Measurements from ENCODE around the gene ELOVL6.
A peak's percentile ranks its signal among the peaks of the same experiment; 100 is the strongest.
"Not testable (repeated sequence)": the region's sequence is repeated elsewhere in the genome, so short reads cannot be mapped to it uniquely, and the experiment has no call there.

Gene ELOVL6

GRCh38 chr4:110196206-110196870, 2.1 kb downstream of the ELOVL6 start:
- no peak for DNase-seq

DNA sequence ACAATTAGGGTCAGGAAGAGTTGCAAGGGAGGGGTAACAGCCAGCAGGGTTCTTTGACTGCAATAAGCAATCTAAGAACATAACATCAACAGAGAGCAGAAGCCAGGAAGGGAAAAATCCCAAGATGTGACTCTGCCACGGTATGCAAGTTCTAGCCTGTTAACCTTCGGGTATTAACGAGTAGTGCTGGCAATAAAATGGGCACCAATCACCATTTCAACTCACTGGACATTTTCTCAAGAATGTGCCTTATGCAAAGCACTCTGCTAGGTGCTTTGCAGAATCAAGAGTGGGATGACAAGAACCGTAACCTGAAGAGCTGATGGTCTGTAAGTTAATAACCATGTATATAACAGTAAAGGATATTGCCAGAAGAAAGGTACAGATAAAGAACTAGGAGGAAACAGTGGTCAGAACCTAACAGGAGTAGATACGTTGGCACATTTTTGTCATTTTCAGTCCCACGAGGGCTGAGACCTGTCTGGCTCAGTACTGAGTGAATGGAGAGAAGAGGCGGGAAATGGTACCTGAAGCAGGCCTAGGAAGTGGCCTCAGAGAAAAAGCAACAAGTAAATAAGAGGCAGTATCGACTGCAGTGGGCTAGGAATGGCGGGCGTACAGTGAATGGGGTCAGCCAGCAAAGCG, 2.7 kb downstream of the ELOVL6 start:
- no peak for DNase-seq

DNA sequence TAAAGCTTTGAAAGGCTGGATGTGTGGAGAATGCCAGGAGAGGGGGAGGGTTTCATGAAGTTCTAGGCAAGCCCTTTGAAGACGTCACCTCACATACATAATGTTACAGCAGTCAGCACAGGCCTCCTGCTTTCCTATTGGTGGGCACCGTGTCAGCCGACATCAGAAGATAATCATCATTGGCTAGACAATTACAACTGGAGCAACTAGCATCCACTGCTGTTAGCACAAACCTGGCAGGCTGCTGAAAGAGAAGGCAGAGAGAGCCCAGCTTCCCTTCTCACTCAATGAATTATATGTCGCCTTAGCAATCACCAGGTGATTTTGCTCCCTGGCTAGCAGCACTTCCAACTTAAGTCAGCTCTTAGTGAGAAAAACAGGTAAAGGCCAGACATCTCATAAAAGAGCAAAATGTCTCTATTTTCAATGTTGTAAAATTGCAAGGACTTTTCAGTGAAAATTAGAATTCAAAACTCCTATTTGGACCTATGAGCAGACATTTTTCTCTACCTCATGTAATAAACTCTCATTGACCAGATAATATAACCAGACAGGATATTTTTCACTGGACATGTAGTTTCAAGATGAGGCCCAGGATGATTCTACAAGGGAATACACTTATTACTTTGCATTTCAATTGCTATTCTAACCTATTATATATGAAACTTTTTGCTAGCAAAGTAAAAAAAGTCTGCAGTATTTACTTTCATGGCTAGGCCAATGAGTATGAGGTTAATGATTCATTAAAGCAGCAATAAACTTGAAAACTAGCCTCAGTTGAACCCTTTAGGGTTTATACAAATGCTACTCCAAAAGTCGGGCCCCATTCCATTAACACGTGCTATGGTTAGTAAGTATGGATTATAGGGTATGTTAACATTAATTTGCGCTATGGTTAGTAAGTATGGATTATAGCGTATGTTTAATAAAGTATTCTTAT, 4.3 kb downstream of the ELOVL6 start:
- peak; percentile 17 to 19 for DNase-seq

DNA sequence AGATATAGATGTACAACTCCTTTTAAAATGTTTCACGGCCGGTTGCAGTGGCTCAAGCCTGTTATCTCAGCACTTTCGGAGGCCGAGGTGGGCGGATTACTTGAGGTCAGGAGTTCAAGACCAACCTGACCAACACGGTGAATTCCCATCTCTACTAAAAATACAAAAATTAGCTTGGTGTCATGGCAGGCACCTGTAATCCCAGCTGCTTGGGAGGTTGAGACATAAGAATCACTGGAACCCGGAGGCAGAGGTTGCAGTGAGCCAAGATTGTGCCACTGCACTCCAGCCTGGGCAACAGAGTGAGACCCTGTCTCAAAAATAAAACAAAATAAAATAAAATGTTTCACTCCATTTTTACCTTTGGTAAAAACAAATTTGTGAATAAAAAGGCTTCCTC, 5.1 kb downstream of the ELOVL6 start:
- not testable (repeated sequence) for DNase-seq

GRCh38 chr4:110190249-110190648, 8.2 kb downstream of the ELOVL6 start:
- DNase-seq, result no peak

DNA sequence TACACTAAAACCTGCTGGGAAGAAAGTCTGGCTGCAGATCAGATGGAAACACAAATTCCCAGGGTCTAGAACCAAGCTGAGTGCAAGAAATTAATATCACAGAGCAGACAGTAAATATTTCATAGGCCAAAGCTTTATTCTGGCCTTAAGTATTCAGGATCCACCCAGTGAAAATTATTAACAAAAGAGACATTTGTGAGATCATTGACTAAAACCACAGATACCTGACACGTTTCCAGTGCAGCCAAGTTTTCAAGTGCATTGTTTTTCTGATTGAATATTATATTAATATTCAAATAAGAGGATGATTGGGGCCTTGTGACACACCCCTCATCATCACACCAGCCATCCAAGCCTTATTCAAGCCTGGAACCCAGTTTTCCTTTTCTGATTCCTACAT, 10.3 kb downstream of the ELOVL6 start:
- no peak for DNase-seq

DNA sequence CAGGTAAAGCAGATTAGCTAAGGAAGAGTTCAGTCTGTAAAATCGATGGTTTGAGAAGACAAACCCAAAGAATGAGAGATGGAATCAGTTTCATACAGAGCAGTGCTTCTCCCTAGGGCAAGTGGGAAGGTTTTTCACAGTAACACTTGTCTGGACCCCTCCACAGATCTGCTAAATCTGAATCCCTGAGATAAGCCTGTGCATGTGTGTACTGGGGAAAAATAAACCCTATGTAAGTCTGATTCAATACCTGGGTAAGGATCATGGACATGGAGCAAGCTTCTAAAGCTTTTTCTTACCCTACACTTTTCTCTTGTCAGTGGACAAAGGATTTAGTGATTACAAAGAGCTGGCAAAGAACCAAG, 13.6 kb downstream of the ELOVL6 start:
- no peak for DNase-seq

DNA sequence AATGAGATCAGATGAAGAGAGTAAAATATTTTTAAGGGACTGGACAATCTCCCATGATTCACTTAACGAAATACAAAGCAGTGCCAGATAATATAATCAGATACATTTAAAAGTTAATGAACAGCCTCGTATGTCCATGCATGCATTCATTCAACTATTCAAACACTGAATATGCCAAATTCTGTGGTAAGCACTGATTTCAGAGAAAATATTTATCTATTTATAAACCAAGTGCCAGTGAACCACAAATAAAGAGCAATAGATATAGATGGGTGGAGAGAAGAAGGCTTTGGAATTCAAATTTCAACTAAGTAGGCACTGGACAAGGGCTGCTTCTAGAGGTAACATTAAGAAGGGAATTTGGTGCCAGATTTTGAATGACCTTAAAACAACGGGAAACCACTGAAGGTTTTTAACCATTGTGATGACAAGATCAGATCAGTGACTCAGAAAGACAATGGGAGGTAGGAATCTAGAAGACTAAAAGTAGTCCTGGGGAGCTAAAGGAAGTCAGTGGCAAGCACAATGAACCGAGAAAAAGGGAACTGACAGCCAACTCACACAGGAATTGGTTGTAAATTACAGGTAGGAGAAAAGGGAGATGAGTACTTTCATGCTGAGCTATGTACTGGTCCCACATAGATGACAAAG, 14.2 kb downstream of the ELOVL6 start:
- DNase-seq, result no peak

DNA sequence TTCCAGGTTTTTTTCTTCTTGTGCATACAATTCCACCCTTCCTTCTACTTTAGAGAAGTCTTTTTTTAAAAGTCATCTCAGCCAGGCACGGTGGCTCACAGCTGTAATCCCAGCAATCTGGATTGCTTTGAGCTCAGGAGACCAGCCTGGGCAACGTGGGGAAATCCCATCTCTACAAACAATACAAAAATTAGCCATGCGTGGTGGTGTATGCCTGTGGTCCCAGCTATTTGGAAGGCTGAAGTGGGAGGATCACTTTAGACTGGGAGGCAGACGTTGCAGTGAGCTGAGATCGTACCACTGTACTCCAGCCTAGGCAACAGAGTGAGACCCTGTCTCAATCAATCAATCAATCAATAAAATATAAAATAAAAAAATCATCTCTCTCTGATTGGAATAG, 14.8 kb downstream of the ELOVL6 start:
- no peak for DNase-seq

- DNase-seq, result no peak
Measured at GRCh38 chr4:110183058-110183457, 15.4 kb downstream of the ELOVL6 start.

DNA sequence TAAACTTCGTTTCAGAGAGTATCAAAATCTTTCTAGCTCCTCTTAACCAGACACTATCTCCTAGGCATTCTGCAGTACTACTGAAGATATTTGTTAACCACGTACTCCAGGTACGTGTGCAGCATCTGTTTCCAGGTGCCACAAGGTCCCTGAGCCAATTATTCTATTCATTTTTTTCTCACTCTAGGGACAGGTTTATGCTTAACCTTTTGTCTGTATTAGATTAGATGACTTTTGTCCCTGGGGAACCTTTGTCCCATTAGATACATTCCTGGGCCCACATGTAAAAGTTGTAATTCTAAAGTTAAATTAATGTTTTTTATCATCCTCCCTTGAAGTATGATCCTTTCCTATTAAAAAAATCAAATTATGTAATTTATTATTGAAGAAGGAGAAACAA, 16.5 kb downstream of the ELOVL6 start:
- no peak for DNase-seq

DNA sequence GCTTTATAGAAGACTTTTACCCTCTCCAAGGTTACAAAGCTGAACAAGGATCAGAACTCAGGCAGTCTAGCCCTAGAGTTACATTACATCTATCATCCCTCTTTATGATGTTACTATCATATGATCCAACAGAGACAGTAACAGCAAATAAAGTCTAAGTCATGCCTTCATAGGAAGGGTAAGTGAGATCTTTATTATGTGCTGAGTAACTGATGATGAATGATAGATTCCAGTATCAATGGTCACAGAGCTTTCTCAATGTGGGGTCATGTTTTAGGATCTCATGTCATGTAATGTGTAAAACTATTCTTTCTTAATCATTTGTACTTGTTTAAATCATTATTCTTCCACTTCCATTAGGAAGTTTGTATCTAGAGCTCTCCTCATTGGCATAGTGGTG, 22.8 kb downstream of the ELOVL6 start:
- no peak for DNase-seq

DNA sequence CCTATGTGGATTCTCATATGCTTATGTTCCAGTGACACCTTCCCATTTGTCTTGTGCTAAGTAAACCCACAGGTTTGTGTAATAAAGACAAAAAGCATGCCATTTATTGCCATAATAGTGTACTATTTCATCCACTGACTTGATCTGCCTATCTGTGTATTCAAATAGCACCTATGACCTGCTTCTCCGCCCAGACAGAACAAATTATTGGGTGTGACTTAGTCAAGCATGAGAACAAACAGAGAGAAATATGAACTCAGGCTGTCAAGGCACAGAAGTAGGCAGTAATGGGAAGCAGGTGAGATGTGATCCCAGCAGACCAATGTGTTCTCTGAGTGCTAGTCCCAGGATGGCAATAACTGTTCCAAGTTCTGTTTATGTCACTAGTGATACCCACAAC, 25.4 kb downstream of the ELOVL6 start:
- DNase-seq, result no peak

DNA sequence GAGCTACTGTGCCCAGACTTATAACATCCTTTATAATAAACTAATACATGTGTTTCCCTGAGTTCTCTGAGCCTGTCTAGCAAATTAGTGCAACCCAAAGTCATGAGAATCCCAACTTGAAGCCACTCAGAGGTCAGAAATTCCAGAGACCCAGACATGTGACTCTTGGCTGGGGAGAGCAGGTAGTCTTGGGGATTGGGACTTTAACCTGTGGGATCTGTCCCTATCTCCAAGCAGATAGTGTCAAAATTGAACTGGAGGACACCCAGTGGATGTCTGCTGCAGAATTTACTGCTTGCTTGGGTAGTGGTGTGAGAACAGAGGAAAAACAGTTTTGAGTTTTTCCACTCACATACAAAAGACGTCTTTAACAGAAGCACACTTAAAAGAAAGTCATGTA, 26.4 kb downstream of the ELOVL6 start:
- no peak for DNase-seq

DNA sequence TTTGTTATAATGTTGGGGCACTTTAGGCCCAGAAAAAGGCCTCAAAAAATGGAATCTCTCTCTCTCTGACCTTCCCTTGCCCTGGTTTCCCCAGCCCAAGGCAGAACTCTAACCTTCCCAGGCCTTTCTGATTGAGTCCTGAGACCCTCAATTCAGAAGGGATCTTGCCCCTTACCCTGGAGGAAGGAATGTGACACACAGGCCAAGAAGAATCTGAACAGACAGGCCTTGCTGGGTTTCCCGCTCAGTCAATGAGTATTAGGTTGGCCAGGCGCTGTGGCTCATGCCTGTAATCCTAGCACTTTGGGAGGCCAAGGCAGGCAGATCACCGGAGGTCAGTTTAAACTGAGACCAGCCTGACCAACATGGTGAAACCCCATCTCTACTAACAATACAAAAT, 27.6 kb downstream of the ELOVL6 start:
- no peak for DNase-seq

DNA sequence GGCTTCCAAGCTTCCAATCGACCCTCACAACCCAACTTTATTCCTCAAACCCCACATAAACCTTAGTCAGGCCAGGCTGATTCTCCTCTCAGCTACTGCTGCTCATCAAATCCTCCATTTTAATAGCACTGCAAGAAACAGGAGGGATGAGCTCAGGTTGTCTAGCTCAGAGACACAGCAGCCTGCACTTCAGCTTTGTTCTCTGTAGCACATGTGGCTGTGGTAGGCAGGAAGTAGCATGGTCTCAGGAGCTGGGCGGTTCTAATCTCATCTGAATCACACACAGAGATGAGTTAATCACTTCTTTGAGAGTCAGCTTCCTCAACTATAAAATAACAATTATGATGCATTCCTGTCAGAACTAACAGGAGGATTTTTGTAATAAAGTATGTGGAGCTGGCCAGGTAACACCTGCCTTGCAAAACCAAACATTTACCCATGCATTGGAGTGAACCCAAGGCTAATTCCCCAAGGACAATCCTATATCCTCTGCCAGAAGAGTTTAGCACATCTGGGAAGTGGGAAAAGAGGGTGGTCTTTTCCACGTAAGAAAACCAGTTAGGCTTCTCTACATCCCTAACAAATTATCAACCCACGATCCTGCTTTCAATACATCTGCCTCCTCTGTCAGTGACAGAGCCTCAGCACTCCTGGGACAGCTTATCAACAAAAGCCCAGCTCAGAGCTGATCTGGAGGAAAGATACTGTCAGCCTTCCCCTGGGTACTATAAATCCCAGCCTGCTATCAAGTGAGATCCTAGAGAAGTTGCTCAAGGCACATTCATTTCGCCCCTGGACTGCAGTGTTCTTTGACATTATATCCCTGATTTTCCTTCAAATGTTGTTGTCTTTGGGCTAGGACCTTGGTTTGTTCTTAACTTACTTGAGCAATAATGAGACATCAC, 32.8 kb downstream of the ELOVL6 start:
- DNase-seq, result no peak

GRCh38 chr4:110164856-110165255, 33.6 kb downstream of the ELOVL6 start:
- no peak for DNase-seq

DNA sequence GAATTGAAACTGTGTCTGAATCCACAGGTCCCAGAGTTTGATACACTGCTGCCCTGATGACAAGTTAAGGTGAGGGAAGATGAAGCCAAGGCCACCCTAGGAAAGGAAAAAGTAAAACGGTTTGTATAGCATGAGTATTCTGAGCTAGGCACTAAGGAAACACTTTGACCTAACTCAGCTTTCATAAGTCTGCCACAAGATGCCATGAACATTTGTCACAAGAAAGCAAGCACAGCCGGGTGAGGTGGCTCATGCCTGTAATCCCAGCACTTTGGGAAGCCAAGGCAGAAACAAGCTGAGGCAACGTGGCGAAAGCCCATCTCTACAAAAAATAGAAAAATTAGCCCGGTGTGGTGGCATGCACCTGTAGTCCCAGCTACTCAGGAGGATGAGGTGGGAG, 34.2 kb downstream of the ELOVL6 start:
- DNase-seq, result no peak

- no peak for DNase-seq
Measured at GRCh38 chr4:110163327-110164069, 34.9 kb downstream of the ELOVL6 start.

DNA sequence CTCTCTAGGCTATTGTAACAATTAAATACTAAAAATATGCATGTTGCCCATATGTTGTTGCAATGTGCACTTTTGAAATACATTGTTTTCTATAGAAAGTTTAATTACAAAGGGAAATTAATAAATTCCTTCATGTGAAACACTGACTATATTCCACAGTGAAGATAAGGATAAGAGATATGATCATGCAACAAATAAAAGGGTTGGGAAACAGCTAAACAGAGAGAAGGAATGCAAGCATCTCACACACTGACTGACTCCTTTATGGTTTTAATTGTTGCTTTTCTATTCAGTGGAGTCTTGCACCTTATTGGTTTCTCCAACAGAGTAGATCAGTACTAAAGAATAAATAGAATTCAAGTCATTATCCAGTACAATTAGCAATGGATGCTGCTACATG, 37.8 kb downstream of the ELOVL6 start:
- no peak for DNase-seq

GRCh38 chr4:110159541-110159940, 38.9 kb downstream of the ELOVL6 start:
- DNase-seq, result no peak

DNA sequence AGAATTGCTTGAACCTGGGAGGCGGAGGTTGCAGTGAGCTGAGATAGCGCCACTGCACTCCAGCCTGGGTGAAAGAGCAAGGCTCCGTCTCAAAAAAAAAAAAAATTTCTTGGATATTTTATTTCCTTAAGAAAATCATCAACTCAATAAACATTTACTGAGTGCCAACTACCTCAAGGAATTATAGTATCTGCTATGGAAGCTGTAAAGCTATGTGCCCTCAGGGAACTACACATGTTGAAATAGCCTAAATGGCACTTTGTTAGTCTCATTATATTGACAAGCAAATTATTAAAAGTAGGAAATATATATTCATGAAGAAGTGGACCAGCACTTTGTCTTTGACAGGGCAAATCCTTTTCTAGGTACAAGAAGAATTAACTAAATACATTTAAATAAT, 40.8 kb downstream of the ELOVL6 start:
- no peak for DNase-seq
